Adrenal gland (tissue), 12 donors: ENCODE measurements around the gene TEAD1. TPM values are rescaled to one million over a fixed set of nuclear protein-coding genes. Genes with fewer than 3 reads are reported as not detected.
A peak's percentile ranks its signal among the peaks of the same experiment; 100 is the strongest.

ENCODE experiments used
- DNase-seq, 7 donors: peaks; one replicate each; pipeline ENCODE4 v3.0.0-alpha.2; 2019 to 2020
- H3K27ac ChIP-seq, 5 donors: fragments of 200-600 bp; sonication (generic) in 4 of 5; 1 replicate in 3 of 5; 2 replicates in 2 of 5; pipeline versions ENCODE4 v1.5.1 to v1.8.0; 2016 to 2020; ENCODE audit warnings: mild to moderate bottlenecking in 1 of 5
- H3K27me3 ChIP-seq: fragments of 200-600 bp; 2 replicates; pipeline ENCODE4 v1.8.0; 2021
- H3K36me3 ChIP-seq, 2 donors: fragments of 200-600 bp; replicated peaks in 1 of 2; 1 replicate in 1 of 2; 2 replicates in 1 of 2; pipeline versions ENCODE4 v1.5.1 to v1.8.0; 2018 to 2022
- H3K4me1 ChIP-seq, 2 donors: fragments of 200-600 bp; replicated peaks in 1 of 2; 1 replicate in 1 of 2; 2 replicates in 1 of 2; pipeline versions ENCODE4 v1.5.1 to v1.8.0; 2018 to 2021
- H3K4me3 ChIP-seq, 4 donors: fragments of 200-600 bp; sonication (generic) in 3 of 4; one replicate each; pipeline ENCODE4 v1.5.1; 2016 to 2018
- H3K9me3 ChIP-seq, 3 donors: fragments of 200-600 bp; sonication (generic) in 1 of 3; replicated peaks in 1 of 3; 1 replicate in 2 of 3; 2 replicates in 1 of 3; pipeline versions ENCODE4 v1.5.1 to v1.8.0; 2016 to 2021
- POLR2A ChIP-seq, 2 donors: fragments of 450-650 bp; IDR thresholded peaks; one replicate each; pipeline ENCODE4 v1.6.1; 2017; ENCODE audit warnings: antibody characterized with exemption in 2 of 2, mild to moderate bottlenecking in 2 of 2, moderate library complexity in 1 of 2
- WGBS, 4 donors: extraction: QIAGEN DNeasy Blood & Tissue Kit in 2 of 4; methylation state at CpG; one replicate each; pipeline versions ENCODE4 v1.1.5 to v1.1.7; 2013 to 2017; 5-methylcytosine and 5-hydroxymethylcytosine counted together
- intact Hi-C, 2 donors: fragments of 100-400 bp; cut with DNase I; formaldehyde crosslinking; loops; one replicate each; pipeline versions ENCODE4 v1.14.1 to v1.15.0; 2022 to 2023
- polyA plus RNA-seq, 3 donors: library from polyadenylated mRNA; stranded (reverse); fragments of 200-250 nt in 2 of 3; fragments of 350-450 nt in 1 of 3; fragmentation: Illumina TruSeq in 1 of 3; extraction: RNeasy Lipid Tissue Mini Kit (QIAGEN cat#74804) in 1 of 3; gene quantifications; one replicate each; pipeline ENCODE4 v1.2.3, GENCODE V29; 2013 to 2014
- total RNA-seq, 9 donors: library from RNA; depleted of rRNA in 4 of 9; stranded (reverse); fragments of >200 nt in 4 of 9; fragments of 120-200 nt in 1 of 9; fragmentation: NEBNext Ultra II Directional in 1 of 9; extraction: Animal tissue kit (Norgen Biotek cat#: 25700) in 1 of 9; gene quantifications; one replicate each; pipeline versions ENCODE4 v1.1.0 to v1.2.4, GENCODE V29; 2013 to 2023
- TF ChIP-seq, protein P1 (sequence below), 6 experiments: fragments of 450-650 bp in 4 of 6; fragments of 200-600 bp in 2 of 6; sonication (generic) in 1 of 6; IDR thresholded peaks; 1 replicate in 5 of 6; 2 replicates in 1 of 6; pipeline versions ENCODE4 v1.5.1 to v1.8.0; 2016 to 2021; ENCODE audit warnings: antibody characterized with exemption in 6 of 6, mild to moderate bottlenecking in 2 of 6, moderate library complexity in 1 of 6
- donor health status: healthy with polysubstance abuse.
- donor health status: Bipolar disorder and iron deficiency.
- donor health status: DM: yes; HTN: yes; CAD: no.
- donor health status: DM: no; HTN: no; CAD: no.
- donor health status: DM: no; HTN: no; CAD: no.
- donor health status: DM: yes; HTN: yes; CAD: no.

The TEAD1 gene
- total and polyA plus RNA-seq, 12 donors: 3.9 to 49.9 (median 35.1) TPM

DNA sequence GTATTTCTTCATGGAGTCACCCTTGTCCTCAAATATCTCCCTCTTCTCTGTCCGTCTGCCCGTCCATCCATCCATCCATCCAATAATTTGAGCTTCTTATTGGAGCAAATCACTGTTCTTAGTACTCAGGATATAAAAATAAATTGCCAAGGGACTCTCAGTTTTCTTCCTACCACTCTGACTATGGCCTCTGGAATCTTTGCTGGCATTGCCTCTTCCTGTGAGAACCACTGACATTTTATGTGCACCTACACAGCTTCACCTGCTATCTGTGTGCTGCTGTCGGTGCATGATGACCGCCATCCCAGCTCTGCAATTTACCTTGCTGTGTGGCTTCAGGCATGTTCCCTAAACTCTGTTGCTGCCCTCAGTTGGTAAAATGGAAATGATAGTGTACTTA lies 37.9 kb downstream of the TEAD1 start:
- Histone ChIP-seq H3K4me1 (peaks cover 4 to 13% of the 10 kb centered on the region in 2 donors), H3K27ac (no peak overlapping the region), H3K27me3 (no peaks in the 10 kb centered on the region), H3K36me3 (no peaks in the 10 kb centered on the region), H3K4me3 (no peak overlapping the region), H3K9me3 (no peaks in the 10 kb centered on the region)
- 92 to 98% (median 96%) methylated on average over 4 of the region's 4 CpGs for WGBS, 4 donors
- peak in 1 of 7 donors; percentile 1 for DNase-seq
- intact Hi-C loops: no loop called here
- TF ChIP-seq, protein P1, sequence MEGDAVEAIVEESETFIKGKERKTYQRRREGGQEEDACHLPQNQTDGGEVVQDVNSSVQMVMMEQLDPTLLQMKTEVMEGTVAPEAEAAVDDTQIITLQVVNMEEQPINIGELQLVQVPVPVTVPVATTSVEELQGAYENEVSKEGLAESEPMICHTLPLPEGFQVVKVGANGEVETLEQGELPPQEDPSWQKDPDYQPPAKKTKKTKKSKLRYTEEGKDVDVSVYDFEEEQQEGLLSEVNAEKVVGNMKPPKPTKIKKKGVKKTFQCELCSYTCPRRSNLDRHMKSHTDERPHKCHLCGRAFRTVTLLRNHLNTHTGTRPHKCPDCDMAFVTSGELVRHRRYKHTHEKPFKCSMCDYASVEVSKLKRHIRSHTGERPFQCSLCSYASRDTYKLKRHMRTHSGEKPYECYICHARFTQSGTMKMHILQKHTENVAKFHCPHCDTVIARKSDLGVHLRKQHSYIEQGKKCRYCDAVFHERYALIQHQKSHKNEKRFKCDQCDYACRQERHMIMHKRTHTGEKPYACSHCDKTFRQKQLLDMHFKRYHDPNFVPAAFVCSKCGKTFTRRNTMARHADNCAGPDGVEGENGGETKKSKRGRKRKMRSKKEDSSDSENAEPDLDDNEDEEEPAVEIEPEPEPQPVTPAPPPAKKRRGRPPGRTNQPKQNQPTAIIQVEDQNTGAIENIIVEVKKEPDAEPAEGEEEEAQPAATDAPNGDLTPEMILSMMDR (IDR thresholded peaks at IDR 0.05): no peak
- TF ChIP-seq POLR2A (IDR thresholded peaks at IDR 0.05): no peak

GRCh38 chr11:12715131-12715530 lies 40.9 kb downstream of the TEAD1 start:
- H3K27me3 ChIP-seq: no peaks in the 10 kb centered on the region
- intact Hi-C loops: no loop called here
- DNase-seq: no peak
- no peaks in the 10 kb centered on the region for H3K9me3 ChIP-seq
- TF ChIP-seq POLR2A (IDR thresholded peaks at IDR 0.05): no peak
- TF ChIP-seq, protein P1 (IDR thresholded peaks at IDR 0.05): no peak
- H3K36me3 ChIP-seq: no peaks in the 10 kb centered on the region
- H3K27ac ChIP-seq: no peak overlapping the region
- WGBS, 4 donors: 88 to 94% (median 91%) methylated on average over 4 of the region's 4 CpGs
- no peak overlapping the region for H3K4me3 ChIP-seq
- H3K4me1 ChIP-seq: no peaks in the 10 kb centered on the region

DNA sequence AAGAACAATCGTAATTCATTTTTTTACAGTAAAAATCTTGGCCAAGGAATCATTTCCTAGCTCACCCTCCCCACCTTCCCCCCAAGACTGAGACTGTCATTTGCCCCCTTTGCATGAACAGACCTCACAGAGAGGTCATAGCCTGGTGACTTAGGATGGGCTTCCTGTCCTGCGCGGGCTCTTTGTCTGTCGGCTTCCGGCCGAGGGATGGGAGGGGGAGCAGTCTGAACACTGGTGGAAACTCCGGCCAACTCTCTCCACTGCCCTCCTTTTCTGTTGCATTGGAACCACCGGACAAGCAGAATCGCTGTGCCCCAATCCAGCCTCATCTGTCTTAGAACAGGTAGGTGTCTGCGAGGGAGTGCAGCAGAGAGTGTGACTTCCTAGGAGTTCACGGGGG lies 41.7 kb downstream of the TEAD1 start:
- no peaks in the 10 kb centered on the region for H3K36me3 ChIP-seq
- no peaks in the 10 kb centered on the region for H3K4me1 ChIP-seq
- peak in 3 of 7 donors; percentile 30 to 65 (median 43) for DNase-seq
- H3K27ac ChIP-seq: no peak overlapping the region
- no peak for TF ChIP-seq POLR2A (IDR thresholded peaks at IDR 0.05)
- TF ChIP-seq, protein P1 (IDR thresholded peaks at IDR 0.05): no peak
- H3K27me3 ChIP-seq: no peaks in the 10 kb centered on the region
- no peak overlapping the region for H3K4me3 ChIP-seq
- intact Hi-C loops: no loop called here
- 62 to 82% (median 67%) methylated on average over 9 to 11 of the region's 11 CpGs for WGBS, 4 donors
- no peaks in the 10 kb centered on the region for H3K9me3 ChIP-seq

DNA sequence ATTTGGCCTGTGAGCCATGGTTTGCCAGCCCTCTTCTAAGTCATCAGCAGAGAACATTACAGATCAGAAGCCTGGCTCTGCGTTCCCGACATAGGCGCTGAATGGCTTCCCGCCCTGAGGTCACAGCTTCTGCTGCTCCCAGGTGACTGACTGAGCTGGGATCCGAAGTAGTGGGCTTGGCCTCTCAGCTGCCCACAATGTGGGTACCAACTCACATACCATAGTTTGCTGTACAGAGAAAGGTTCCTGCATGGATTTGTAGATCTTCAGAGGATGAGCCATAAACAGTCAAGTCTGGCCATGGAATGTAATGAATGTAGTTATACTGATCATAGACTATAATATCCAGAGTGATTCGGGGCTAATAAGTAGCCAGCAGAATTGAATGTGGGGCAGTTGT lies 42.6 kb downstream of the TEAD1 start:
- Histone ChIP-seq H3K27me3 (no peaks in the 10 kb centered on the region), H3K4me1 (no peaks in the 10 kb centered on the region), H3K9me3 (no peaks in the 10 kb centered on the region), H3K27ac (no peak overlapping the region), H3K36me3 (no peaks in the 10 kb centered on the region), H3K4me3 (no peak overlapping the region)
- WGBS, 4 donors: 82 to 98% (median 89%) methylated on average over 5 to 6 of the region's 6 CpGs
- DNase-seq: no peak
- intact Hi-C loops: no loop called here
- TF ChIP-seq POLR2A (IDR thresholded peaks at IDR 0.05): no peak
- TF ChIP-seq, protein P1 (IDR thresholded peaks at IDR 0.05): no peak
